Uterus (tissue), 4 donors: ENCODE data around the gene CHST11. TPM values are rescaled to one million over a fixed set of nuclear protein-coding genes. Genes with fewer than 3 reads are reported as not detected.
A peak's percentile ranks its signal among the peaks of the same experiment; 100 is the strongest.

ENCODE experiments used
- DNase-seq, 2 donors: peaks; one replicate each; pipeline ENCODE4 v3.0.0-alpha.2; 2019 to 2020
- H3K27ac ChIP-seq, 2 donors: fragments of 200-600 bp; sonication (generic); 1 replicate in 1 of 2; 2 replicates in 1 of 2; pipeline ENCODE4 v1.5.1; 2016 to 2018
- H3K27me3 ChIP-seq, 2 donors: fragments of 200-600 bp; sonication (generic); one replicate each; pipeline ENCODE4 v1.5.1; 2018 to 2019; ENCODE audit warnings: control low read depth in 1 of 2
- H3K36me3 ChIP-seq, 2 donors: fragments of 200-600 bp; sonication (generic); one replicate each; pipeline ENCODE4 v1.5.1; 2019; ENCODE audit warnings: control low read depth in 1 of 2
- H3K4me1 ChIP-seq, 2 donors: fragments of 200-600 bp; sonication (generic); one replicate each; pipeline ENCODE4 v1.5.1; 2018 to 2019; ENCODE audit warnings: control low read depth in 1 of 2
- H3K4me3 ChIP-seq, 2 donors: fragments of 200-600 bp; sonication (generic); 1 replicate in 1 of 2; 2 replicates in 1 of 2; pipeline ENCODE4 v1.5.1; 2018 to 2019; ENCODE audit warnings: mild to moderate bottlenecking in 1 of 2
- H3K9me3 ChIP-seq, 2 donors: fragments of 200-600 bp; sonication (generic); one replicate each; pipeline ENCODE4 v1.5.1; 2019; ENCODE audit warnings: control low read depth in 1 of 2
- POLR2A ChIP-seq, 2 donors: fragments of 450-650 bp; IDR thresholded peaks; one replicate each; pipeline ENCODE4 v1.6.1; 2016; ENCODE audit warnings: antibody characterized with exemption in 2 of 2, mild to moderate bottlenecking in 1 of 2, moderate library complexity in 1 of 2
- intact Hi-C: fragments of 100-400 bp; cut with DNase I; formaldehyde crosslinking; loops from one replicate; pipeline ENCODE4 v1.15.1; 2023; ENCODE audit warnings: low total_unique reads
- total RNA-seq, 4 donors: library from RNA; depleted of rRNA in 3 of 4; stranded (reverse); fragments of >200 nt in 3 of 4; gene quantifications; one replicate each; pipeline versions ENCODE4 v1.1.0 to v1.2.4, GENCODE V29; 2014 to 2023
- TF ChIP-seq, protein P1 (sequence below), 4 experiments: fragments of 200-600 bp in 2 of 4; fragments of 450-650 bp in 2 of 4; sonication (generic) in 2 of 4; IDR thresholded peaks; one replicate each; pipeline ENCODE4 v1.5.1; 2016 to 2019; ENCODE audit warnings: antibody characterized with exemption in 4 of 4, mild to moderate bottlenecking in 2 of 4, moderate library complexity in 1 of 4
- donor health status: DM: yes; HTN: yes; CAD: no.

Gene CHST11
- total RNA-seq, 4 donors from 2014 or later = 21.0 to 82.1 (median 58.7) TPM

- TF ChIP-seq POLR2A (IDR thresholded peaks at IDR 0.05) = no peak
- TF ChIP-seq, protein P1, sequence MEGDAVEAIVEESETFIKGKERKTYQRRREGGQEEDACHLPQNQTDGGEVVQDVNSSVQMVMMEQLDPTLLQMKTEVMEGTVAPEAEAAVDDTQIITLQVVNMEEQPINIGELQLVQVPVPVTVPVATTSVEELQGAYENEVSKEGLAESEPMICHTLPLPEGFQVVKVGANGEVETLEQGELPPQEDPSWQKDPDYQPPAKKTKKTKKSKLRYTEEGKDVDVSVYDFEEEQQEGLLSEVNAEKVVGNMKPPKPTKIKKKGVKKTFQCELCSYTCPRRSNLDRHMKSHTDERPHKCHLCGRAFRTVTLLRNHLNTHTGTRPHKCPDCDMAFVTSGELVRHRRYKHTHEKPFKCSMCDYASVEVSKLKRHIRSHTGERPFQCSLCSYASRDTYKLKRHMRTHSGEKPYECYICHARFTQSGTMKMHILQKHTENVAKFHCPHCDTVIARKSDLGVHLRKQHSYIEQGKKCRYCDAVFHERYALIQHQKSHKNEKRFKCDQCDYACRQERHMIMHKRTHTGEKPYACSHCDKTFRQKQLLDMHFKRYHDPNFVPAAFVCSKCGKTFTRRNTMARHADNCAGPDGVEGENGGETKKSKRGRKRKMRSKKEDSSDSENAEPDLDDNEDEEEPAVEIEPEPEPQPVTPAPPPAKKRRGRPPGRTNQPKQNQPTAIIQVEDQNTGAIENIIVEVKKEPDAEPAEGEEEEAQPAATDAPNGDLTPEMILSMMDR (IDR thresholded peaks at IDR 0.05) = no peak
- peaks cover 16 to 18% of the 10 kb centered on the region in 2 donors for H3K4me1 ChIP-seq
These were observed 143.4 kb downstream of the CHST11 start for GRCh38 chr12:104600036-104600712.

GRCh38 chr12:104600790-104601739, 144.3 kb downstream of the CHST11 start:
- no peak for DNase-seq
- Histone ChIP-seq H3K4me1 (peaks cover 11 to 16% of the 10 kb centered on the region in 2 donors), H3K27ac (peak overlapping the region in 1 of 2 donors; percentile 34)

More at GRCh38 chr12:104600036-104600712, 143.4 kb downstream of the CHST11 start:
- intact Hi-C loops = no loop called here
- no peaks in the 10 kb centered on the region for H3K9me3 ChIP-seq
- no peak for DNase-seq
- no peaks in the 10 kb centered on the region for H3K27me3 ChIP-seq
- no peaks in the 10 kb centered on the region for H3K36me3 ChIP-seq
- peak overlapping the region in 1 of 2 donors; percentile 34 for H3K27ac ChIP-seq
- no peak overlapping the region for H3K4me3 ChIP-seq

DNA sequence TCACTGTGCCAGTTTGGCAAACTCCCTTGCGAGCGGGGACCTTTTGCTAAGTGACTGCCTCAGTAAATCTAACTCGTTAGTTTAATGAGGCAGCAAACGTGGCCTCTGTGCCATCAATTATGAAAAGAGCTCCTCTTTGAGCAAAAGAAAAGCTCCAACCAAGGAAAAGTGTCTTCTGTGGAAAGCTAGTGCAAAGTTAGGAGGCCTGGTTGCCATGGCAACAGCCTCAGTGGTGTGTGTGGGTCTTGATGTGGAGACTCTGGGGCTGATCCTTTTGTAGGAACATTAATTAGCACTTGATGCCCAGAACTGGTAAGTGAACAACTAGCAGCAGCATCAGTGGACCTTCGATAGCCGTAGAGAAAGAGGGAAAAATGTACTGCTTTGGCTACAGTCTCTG, 145.7 kb downstream of the CHST11 start:
- no peaks in the 10 kb centered on the region for H3K36me3 ChIP-seq
- TF ChIP-seq, protein P1 (IDR thresholded peaks at IDR 0.05) = no peak
- no peak for TF ChIP-seq POLR2A (IDR thresholded peaks at IDR 0.05)
- peaks cover 3 to 9% of the 10 kb centered on the region in 2 donors for H3K4me1 ChIP-seq
- intact Hi-C loops = no loop called here
- H3K27ac ChIP-seq = peak overlapping the region in 1 of 2 donors; percentile 69
- no peak overlapping the region for H3K4me3 ChIP-seq
- DNase-seq = no peak
- no peaks in the 10 kb centered on the region for H3K9me3 ChIP-seq
- H3K27me3 ChIP-seq = no peaks in the 10 kb centered on the region

More at GRCh38 chr12:104600790-104601739, 144.3 kb downstream of the CHST11 start:
- no peaks in the 10 kb centered on the region for H3K27me3 ChIP-seq
- H3K36me3 ChIP-seq = no peaks in the 10 kb centered on the region
- no peaks in the 10 kb centered on the region for H3K9me3 ChIP-seq
- intact Hi-C loops = no loop called here
- H3K4me3 ChIP-seq = no peak overlapping the region
- TF ChIP-seq, protein P1 (IDR thresholded peaks at IDR 0.05) = no peak
- no peak for TF ChIP-seq POLR2A (IDR thresholded peaks at IDR 0.05)

DNA sequence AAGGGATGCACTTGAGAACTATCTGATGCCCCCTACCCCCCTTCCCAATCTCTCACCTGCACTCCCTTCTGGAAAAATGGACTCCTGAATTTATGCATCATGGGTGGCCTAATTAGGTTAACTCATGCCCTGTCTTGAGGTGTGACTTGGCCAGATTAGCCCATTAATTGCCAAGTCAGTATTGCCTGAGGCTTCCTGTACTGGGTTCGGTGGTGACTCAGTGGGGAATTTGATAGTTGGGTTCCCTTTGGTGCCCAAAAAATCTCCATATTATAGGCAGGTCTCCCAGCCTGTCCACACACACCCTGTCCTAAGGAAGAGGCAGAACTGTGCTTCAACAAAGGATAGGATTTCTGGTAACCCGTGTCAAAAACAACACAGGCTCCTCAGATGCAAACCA, 146.1 kb downstream of the CHST11 start:
- no peak for DNase-seq
- no peaks in the 10 kb centered on the region for H3K36me3 ChIP-seq
- H3K4me1 ChIP-seq = peaks cover 0 to 7% of the 10 kb centered on the region in 2 donors
- no peak overlapping the region for H3K4me3 ChIP-seq
- no peak for TF ChIP-seq POLR2A (IDR thresholded peaks at IDR 0.05)
- TF ChIP-seq, protein P1 (IDR thresholded peaks at IDR 0.05) = no peak
- H3K27ac ChIP-seq = peak overlapping the region; percentile 69 to 72
- no peaks in the 10 kb centered on the region for H3K27me3 ChIP-seq
- no peaks in the 10 kb centered on the region for H3K9me3 ChIP-seq
- intact Hi-C loops = no loop called here
